GM12891 (cell line): ENCODE results near the gene DSP.

ENCODE experiments used
- POLR2A ChIP-seq: IDR thresholded peaks from 2 replicates; pipeline ENCODE4 v1.6.1; 2011; ENCODE audit warnings: low read depth, low read length, control low read depth
- POLR2AphosphoS5 ChIP-seq: IDR thresholded peaks from 2 replicates; pipeline ENCODE4 v1.6.1; 2011; ENCODE audit warnings: low read depth, low read length, control low read depth
- SPI1 ChIP-seq: IDR thresholded peaks from 2 replicates; pipeline ENCODE4 v1.6.1; 2011; ENCODE audit warnings: low read depth, low read length, control low read depth
- TAF1 ChIP-seq: IDR thresholded peaks from 2 replicates; pipeline ENCODE4 v1.6.1; 2011; ENCODE audit warnings: low read depth, low read length, control low read depth

GRCh38 chr6:7559651-7560385 is 18.3 kb downstream of the DSP start:
- TF ChIP-seq POLR2A: no peak
- no peak for TF ChIP-seq POLR2AphosphoS5
- no peak for TF ChIP-seq TAF1
- no peak for TF ChIP-seq SPI1
